GM12878 (cell line): ENCODE data around the gene ZFP91. TPM values are rescaled to one million over a fixed set of nuclear protein-coding genes. Genes with fewer than 3 reads are reported as not detected.

Experiments used
- BRCA1 ChIP-seq: IDR thresholded peaks from 2 replicates; pipeline ENCODE4 v1.6.1; 2011; ENCODE audit warnings: low read depth, low read length, improper control_type of control experiment
- CEBPB ChIP-seq, 2 experiments: fragments of 150-350 bp in 1 of 2; IDR thresholded peaks; 2 replicates each; pipeline ENCODE4 v1.6.1; 2012 to 2014; ENCODE audit warnings: low read depth in 2 of 2, low read length in 2 of 2, borderline replicate concordance in 1 of 2, inconsistent platforms in 1 of 2
- CHD2 ChIP-seq: IDR thresholded peaks from 2 replicates; pipeline ENCODE4 v1.6.1; 2011; ENCODE audit warnings: low read depth, low read length, improper control_type of control experiment, borderline replicate concordance
- CREB1 ChIP-seq: IDR thresholded peaks from 2 replicates; pipeline ENCODE4 v1.6.1; 2012; ENCODE audit warnings: low read depth, mild to moderate bottlenecking, inconsistent platforms
- EP300 ChIP-seq, 2 experiments: fragments of 150-350 bp in 1 of 2; IDR thresholded peaks; 2 replicates each; pipeline ENCODE4 v1.6.1; 2011 to 2012; ENCODE audit warnings: low read depth in 2 of 2, low read length in 2 of 2, borderline replicate concordance in 1 of 2, improper control_type of control experiment in 1 of 2, inconsistent platforms in 1 of 2; ENCODE audit not compliant: control insufficient read depth in 1 of 2
- EZH2 ChIP-seq: IDR thresholded peaks from 2 replicates; pipeline ENCODE4 v1.6.1; 2012; ENCODE audit warnings: low read depth, mild to moderate bottlenecking, control low read depth, inconsistent platforms, low read length, borderline replicate concordance; ENCODE audit not compliant: control insufficient read depth
- FOXK2 ChIP-seq: fragments of 450-650 bp; IDR thresholded peaks from 2 replicates; pipeline ENCODE4 v1.6.1; 2017; ENCODE audit warnings: mild to moderate bottlenecking, moderate library complexity
- HCFC1 ChIP-seq: fragments of 150-350 bp; IDR thresholded peaks from 2 replicates; pipeline ENCODE4 v1.6.1; 2014; ENCODE audit warnings: low read length
- HDGF ChIP-seq: fragments of 450-650 bp; IDR thresholded peaks from 2 replicates; pipeline ENCODE4 v1.6.1; 2016; ENCODE audit warnings: antibody characterized with exemption
- JUND ChIP-seq: IDR thresholded peaks from 2 replicates; pipeline ENCODE4 v1.6.1; 2012; ENCODE audit warnings: low read depth, mild to moderate bottlenecking, low read length, improper control_type of control experiment, moderate library complexity
- MTA3 ChIP-seq: IDR thresholded peaks from 2 replicates; pipeline ENCODE4 v1.6.1; 2012; ENCODE audit warnings: low read length, inconsistent platforms, borderline replicate concordance
- NRF1 ChIP-seq: conservative IDR thresholded peaks from 2 replicates; pipeline ENCODE4 v1.6.1; 2011; ENCODE audit warnings: mild to moderate bottlenecking, low read depth, low read length, improper control_type of control experiment
- PAX8 ChIP-seq: fragments of 450-650 bp; IDR thresholded peaks from 2 replicates; pipeline ENCODE4 v1.6.1; 2017; ENCODE audit warnings: mild to moderate bottlenecking, moderate library complexity
- PKNOX1 ChIP-seq: fragments of 450-650 bp; IDR thresholded peaks from 2 replicates; pipeline ENCODE4 v1.6.1; 2016; ENCODE audit warnings: mild to moderate bottlenecking
- RUNX3 ChIP-seq: IDR thresholded peaks from 2 replicates; pipeline ENCODE4 v1.6.1; 2012; ENCODE audit warnings: low read length, inconsistent platforms
- SIN3A ChIP-seq: IDR thresholded peaks from 2 replicates; pipeline ENCODE4 v1.6.1; 2012; ENCODE audit warnings: low read depth, low read length, improper control_type of control experiment
- SIX5 ChIP-seq: IDR thresholded peaks from 2 replicates; pipeline ENCODE4 v1.6.1; 2011; ENCODE audit warnings: mild to moderate bottlenecking, low read depth, low read length, moderate library complexity; ENCODE audit not compliant: severe bottlenecking
- SKIL ChIP-seq: fragments of 450-650 bp; IDR thresholded peaks from 2 replicates; pipeline ENCODE4 v1.6.1; 2017; ENCODE audit warnings: mild to moderate bottlenecking, low read depth, inconsistent platforms; ENCODE audit not compliant: poor library complexity, severe bottlenecking
- TAF1 ChIP-seq: IDR thresholded peaks from 2 replicates; pipeline ENCODE4 v1.6.1; 2011; ENCODE audit warnings: mild to moderate bottlenecking, low read depth, low read length, borderline replicate concordance
- TCF7 ChIP-seq: IDR thresholded peaks from 2 replicates; pipeline ENCODE4 v1.6.1; 2014; ENCODE audit warnings: antibody characterized with exemption, borderline replicate concordance
- USF1 ChIP-seq: IDR thresholded peaks from 2 replicates; pipeline ENCODE4 v1.6.1; 2011; ENCODE audit warnings: borderline replicate concordance, low read depth, mild to moderate bottlenecking, moderate library complexity, mixed read lengths, low read length; ENCODE audit not compliant: insufficient read depth; ENCODE audit errors: extremely low read length
- ZBTB4 ChIP-seq: fragments of 450-650 bp; formaldehyde crosslinking; IDR thresholded peaks from 2 replicates; pipeline ENCODE4 v1.4.0; 2022; ENCODE audit warnings: mild to moderate bottlenecking, moderate library complexity
- ZNF274 ChIP-seq: IDR thresholded peaks from one replicate; pipeline ENCODE4 v1.8.0; 2011; ENCODE audit not compliant: insufficient read length, insufficient read depth
- polyA plus RNA-seq, 11 experiments: library from polyadenylated mRNA; depleted of rRNA in 4 of 11; unstranded in 6 of 11; stranded (reverse) in 5 of 11; fragments of >200 nt; fragmentation: Nextera tagmentation in 4 of 11; fragmentation: Illumina TruSeq in 1 of 11; extraction: Ambion mirVana in 4 of 11; extraction: Trizol in 1 of 11; gene quantifications; 1 replicate in 1 of 11; 2 replicates in 10 of 11; pipeline versions ENCODE4 v1.2.1 to v1.2.3, GENCODE V29; 2011 to 2016; ENCODE audit warnings: inconsistent platforms in 2 of 11, missing spikeins in 2 of 11, low read depth in 1 of 11
- total RNA-seq, 4 experiments: library from RNA; depleted of rRNA in 3 of 4; stranded (reverse); fragments of >200 nt in 3 of 4; fragmentation: Illumina TruSeq in 1 of 4; extraction: Trizol in 1 of 4; gene quantifications; 2 replicates each; pipeline versions ENCODE4 v1.2.1 to v1.2.3, GENCODE V29; 2013 to 2021

The ZFP91 gene
- total and polyA plus RNA-seq, 10 of the 15 experiments (the other 5 are each of a cell fraction or from before 2014, with no cell fraction given) = 12.9 to 54.1 (median 31.7) TPM

GRCh38 chr11:58577555-58578135 is 1.2 kb upstream of the ZFP91 start (continued):
- peak; percentile 92 for TF ChIP-seq SKIL
- TF ChIP-seq HCFC1 = no peak
- 0 out of 2 replicates have a peak, but pooled peaks have one; percentile 25 for TF ChIP-seq BRCA1
- peak; percentile 99 for TF ChIP-seq RUNX3
- TF ChIP-seq SIX5 = no peak
- TF ChIP-seq CEBPB (IDR thresholded peaks at IDR 0.05; ENCODE audit: borderline replicate concordance in 1 of 2, low read depth in 2 of 2, low read length in 2 of 2) = peak in 1 of 2 experiments; percentile 91; a peak in 2 of 4 replicates
- no peak; the same call in 1 of the 2 replicates for TF ChIP-seq SIN3A
- TF ChIP-seq PKNOX1 = peak; percentile 80
- TF ChIP-seq NRF1 = no peak
- TF ChIP-seq PAX8 = no peak
- TF ChIP-seq TAF1 = peak; percentile 81
- TF ChIP-seq HDGF = peak; percentile 66
- TF ChIP-seq ZBTB4 (CRISPR knock-in tag) = no peak
- TF ChIP-seq EP300 (IDR thresholded peaks at IDR 0.05; ENCODE audit: borderline replicate concordance in 1 of 2, control insufficient read depth in 1 of 2, low read depth in 2 of 2, low read length in 2 of 2) = peak; percentile 96 to 98; a peak in 3 of 4 replicates
- TF ChIP-seq MTA3 = peak; percentile 81; the same call in 1 of the 2 replicates
- TF ChIP-seq FOXK2 = no peak
- TF ChIP-seq CHD2 = peak; percentile 65; the same call in 1 of the 2 replicates
- peak; percentile 80 for TF ChIP-seq TCF7
- peak; percentile 68 for TF ChIP-seq CREB1
- TF ChIP-seq ZNF274 = no peak
- no peak for TF ChIP-seq USF1
- 0 out of 2 replicates have a peak, but pooled peaks have one; percentile 90 for TF ChIP-seq EZH2
- 0 out of 2 replicates have a peak, but pooled peaks have one; percentile 43 for TF ChIP-seq JUND
